ENCODE results near the gene SORCS1. TPM values are rescaled to one million over a fixed set of nuclear protein-coding genes. Genes with fewer than 3 reads are reported as not detected.

Gene SORCS1
- total RNA-seq, 2 experiments from 2014 or later = not detected

- no peak overlapping the region for H3K27ac Mint-ChIP-seq
- intact Hi-C loops (cut with DNase I, micrococcal nuclease) = no loop called here
- no peaks in the 10 kb centered on the region for H3K4me1 ChIP-seq (ENCODE audit: insufficient read depth, low read length)
- no peaks in the 10 kb centered on the region for H3K4me1 Mint-ChIP-seq (ENCODE audit: low read depth)
- peaks cover 0 to 4% of the 10 kb centered on the region in 2 experiments for H3K9me3 ChIP-seq (ENCODE audit: control insufficient read depth in 1 of 2, insufficient read depth in 1 of 2, low read length in 2 of 2)
- H3K36me3 Mint-ChIP-seq (ENCODE audit: low read depth) = no peaks in the 10 kb centered on the region
- no peak for ATAC-seq (ENCODE audit: poor library complexity)
- no peaks in the 10 kb centered on the region for H3K36me3 ChIP-seq (ENCODE audit: insufficient read depth, low read length)
- H3K27ac ChIP-seq (ENCODE audit: low read depth in 1 of 2, low read length in 2 of 2) = no peak overlapping the region
- H3K9me3 Mint-ChIP-seq = peaks cover 3% of the 10 kb centered on the region
- H3K4me3 ChIP-seq (ENCODE audit: low read length) = no peak overlapping the region
- DNase-seq = no peak
- H3K27me3 ChIP-seq (ENCODE audit: control insufficient read depth in 1 of 2, insufficient read depth in 2 of 2, low read length in 2 of 2) = no peaks in the 10 kb centered on the region
- no peak for TF ChIP-seq CTCF (IDR thresholded peaks at IDR 0.05)
- ChIA-PET POLR2A (no interaction called here), CTCF (no interaction called here)
- no peaks in the 10 kb centered on the region for H3K27me3 Mint-ChIP-seq
- no peak overlapping the region for H3K4me3 Mint-ChIP-seq
These were observed 247.0 kb downstream of the SORCS1 start for GRCh38 chr10:106917452-106918055.

GRCh38 chr10:106914016-106914415, 250.5 kb downstream of the SORCS1 start:
- H3K27me3 Mint-ChIP-seq = no peaks in the 10 kb centered on the region
- peaks cover 3% of the 10 kb centered on the region for H3K9me3 Mint-ChIP-seq
- peaks cover 0 to 4% of the 10 kb centered on the region in 2 experiments for H3K9me3 ChIP-seq (ENCODE audit: control insufficient read depth in 1 of 2, insufficient read depth in 1 of 2, low read length in 2 of 2)
- H3K4me3 ChIP-seq (ENCODE audit: low read length) = no peak overlapping the region
- ATAC-seq (ENCODE audit: poor library complexity) (no peak), DNase-seq (no peak)
- H3K27ac ChIP-seq (ENCODE audit: low read depth in 1 of 2, low read length in 2 of 2) = no peak overlapping the region
- H3K4me3 Mint-ChIP-seq = no peak overlapping the region
- H3K27ac Mint-ChIP-seq = no peak overlapping the region
- H3K4me1 ChIP-seq (ENCODE audit: insufficient read depth, low read length) = no peaks in the 10 kb centered on the region
- H3K36me3 Mint-ChIP-seq (ENCODE audit: low read depth) = no peaks in the 10 kb centered on the region
- H3K4me1 Mint-ChIP-seq (ENCODE audit: low read depth) = no peaks in the 10 kb centered on the region
- H3K27me3 ChIP-seq (ENCODE audit: control insufficient read depth in 1 of 2, insufficient read depth in 2 of 2, low read length in 2 of 2) = no peaks in the 10 kb centered on the region
- no peak for TF ChIP-seq CTCF (IDR thresholded peaks at IDR 0.05)
- H3K36me3 ChIP-seq (ENCODE audit: insufficient read depth, low read length) = no peaks in the 10 kb centered on the region
- intact Hi-C loops (cut with DNase I, micrococcal nuclease) = no loop called here
- POLR2A ChIA-PET = no interaction called here
- CTCF ChIA-PET = no interaction called here

GRCh38 chr10:106913348-106913747, 251.2 kb downstream of the SORCS1 start:
- Mint-ChIP-seq H3K4me3 (no peak overlapping the region), H3K4me1 (ENCODE audit: low read depth) (no peaks in the 10 kb centered on the region), H3K27ac (no peak overlapping the region), H3K9me3 (peaks cover 3% of the 10 kb centered on the region), H3K27me3 (no peaks in the 10 kb centered on the region), H3K36me3 (ENCODE audit: low read depth) (no peaks in the 10 kb centered on the region)
- ATAC-seq (ENCODE audit: poor library complexity) (no peak), DNase-seq (no peak)
- no peak overlapping the region for H3K4me3 ChIP-seq (ENCODE audit: low read length)
- intact Hi-C loops (cut with DNase I, micrococcal nuclease) = no loop called here
- POLR2A ChIA-PET = no interaction called here
- no peak overlapping the region for H3K27ac ChIP-seq (ENCODE audit: low read depth in 1 of 2, low read length in 2 of 2)
- H3K9me3 ChIP-seq (ENCODE audit: control insufficient read depth in 1 of 2, insufficient read depth in 1 of 2, low read length in 2 of 2) = peaks cover 0 to 8% of the 10 kb centered on the region in 2 experiments
- TF ChIP-seq CTCF (IDR thresholded peaks at IDR 0.05) = no peak
- no peaks in the 10 kb centered on the region for H3K4me1 ChIP-seq (ENCODE audit: insufficient read depth, low read length)
- CTCF ChIA-PET = no interaction called here
- no peaks in the 10 kb centered on the region for H3K27me3 ChIP-seq (ENCODE audit: control insufficient read depth in 1 of 2, insufficient read depth in 2 of 2, low read length in 2 of 2)
- H3K36me3 ChIP-seq (ENCODE audit: insufficient read depth, low read length) = no peaks in the 10 kb centered on the region

Data from CD4-positive, alpha-beta T cell (primary cell).